Gastrocnemius medialis (tissue), 4 donors: Measurements from ENCODE around the gene SV2C. TPM values are rescaled to one million over a fixed set of nuclear protein-coding genes. Genes with fewer than 3 reads are reported as not detected.
"Not testable (repeated sequence)": the region's sequence is repeated elsewhere in the genome, so short reads cannot be mapped to it uniquely, and the experiment has no call there.

Experiments used
- ATAC-seq, 2 donors: fragments of 150-250 bp; one replicate each; pipeline ENCODE4 v1.9.1; 2016
- DNase-seq, 2 donors: peaks; one replicate each; pipeline ENCODE4 v3.0.0-alpha.2; 2019
- H3K27ac ChIP-seq, 4 donors: fragments of 200-600 bp; sonication (generic); 1 replicate in 1 of 4; 2 replicates in 3 of 4; pipeline ENCODE4 v1.5.1; 2016 to 2018; ENCODE audit warnings: mild to moderate bottlenecking in 2 of 4, moderate library complexity in 1 of 4
- H3K27me3 ChIP-seq, 3 donors: fragments of 200-600 bp; sonication (generic) in 2 of 3; 1 replicate in 1 of 3; 2 replicates in 2 of 3; pipeline versions ENCODE4 v1.5.1 to v1.6.0; 2016 to 2019; ENCODE audit warnings: mild to moderate bottlenecking in 1 of 3, moderate library complexity in 1 of 3
- H3K36me3 ChIP-seq, 2 donors: fragments of 200-600 bp; sonication (generic) in 1 of 2; one replicate each; pipeline ENCODE4 v1.5.1; 2017 to 2018
- H3K4me1 ChIP-seq, 2 donors: fragments of 200-600 bp; sonication (generic) in 1 of 2; one replicate each; pipeline ENCODE4 v1.5.1; 2016 to 2017; ENCODE audit warnings: mild to moderate bottlenecking in 2 of 2
- H3K4me3 ChIP-seq, 4 donors: fragments of 200-600 bp; sonication (generic) in 3 of 4; 1 replicate in 1 of 4; 2 replicates in 3 of 4; pipeline ENCODE4 v1.5.1; 2016 to 2019; ENCODE audit warnings: mild to moderate bottlenecking in 2 of 4
- H3K9me3 ChIP-seq, 3 donors: fragments of 200-600 bp; sonication (generic) in 2 of 3; 1 replicate in 1 of 3; 2 replicates in 2 of 3; pipeline ENCODE4 v1.5.1; 2016 to 2019
- CTCF ChIP-seq, 5 experiments: fragments of 450-650 bp in 3 of 5; fragments of 200-600 bp in 2 of 5; sonication (generic) in 2 of 5; IDR thresholded peaks in 4 of 5; conservative IDR thresholded peaks in 1 of 5; 1 replicate in 4 of 5; 2 replicates in 1 of 5; pipeline ENCODE4 v1.5.1; 2016 to 2019; ENCODE audit warnings: antibody characterized with exemption in 5 of 5, mild to moderate bottlenecking in 3 of 5, moderate library complexity in 3 of 5
- POLR2A ChIP-seq, 2 donors: fragments of 450-650 bp; IDR thresholded peaks; one replicate each; pipeline ENCODE4 v1.6.1; 2017; ENCODE audit warnings: antibody characterized with exemption in 2 of 2, mild to moderate bottlenecking in 2 of 2, moderate library complexity in 2 of 2
- in situ Hi-C, 4 donors: fragments of 200-750 bp; cut with MboI; loops; one replicate each; pipeline versions ENCODE4 v1.15.0 to v1.8.0; 2017; ENCODE audit warnings: low sequenced_read_pairs in 4 of 4
- intact Hi-C: fragments of 100-400 bp; cut with DNase I; formaldehyde crosslinking; loops from one replicate; pipeline ENCODE4 v1.15.1; 2023; ENCODE audit warnings: low total_unique reads
- total RNA-seq, 4 donors: library from RNA; depleted of rRNA; stranded (reverse); fragments of >200 nt; gene quantifications; one replicate each; pipeline versions ENCODE4 v1.1.0 to v1.2.3, GENCODE V29; 2016

SV2C gene
- total RNA-seq, result not detected

GRCh38 chr5:76082772-76083554 lies at the start of gene SV2C:
Gene SV2C (plus strand): TSS chr5:76083383. CDS start chr5:76131751, 48,368 bp downstream.
- TF ChIP-seq POLR2A (IDR thresholded peaks at IDR 0.05) (no peak), CTCF (IDR thresholded peaks at IDR 0.05 in 4 of 5, conservative IDR thresholded peaks at IDR 0.05 in 1 of 5) (no peak)
- H3K27me3 ChIP-seq, result peaks cover 24 to 53% (median 35%) of the 10 kb centered on the region in 3 donors
- peak within 1 kb of the TSS in 2 of 4 donors; percentile 18 to 23 for H3K4me3 ChIP-seq
- H3K4me1 ChIP-seq, result no peaks in the 10 kb centered on the region
- no peak within 1 kb of the TSS for H3K27ac ChIP-seq
- ATAC-seq (no peak), DNase-seq (no peak)
- no peaks in the 10 kb centered on the region for H3K36me3 ChIP-seq
- no peaks in the 10 kb centered on the region for H3K9me3 ChIP-seq
- intact Hi-C loops (no loop called here), in situ Hi-C loops (no loop called here)

- ATAC-seq, intact Hi-C loops, H3K27me3 ChIP-seq, H3K36me3 ChIP-seq, DNase-seq, H3K27ac ChIP-seq, H3K4me3 ChIP-seq, H3K4me1 ChIP-seq, H3K9me3 ChIP-seq, in situ Hi-C loops: not testable (repeated sequence)
These were observed 45.4 kb upstream of the SV2C start for GRCh38 chr5:76037736-76038151.

GRCh38 chr5:76038212-76038611 lies 45.0 kb upstream of the SV2C start:
- H3K4me3 ChIP-seq, result no peak overlapping the region
- DNase-seq (no peak), ATAC-seq (no peak)
- no peak for TF ChIP-seq POLR2A (IDR thresholded peaks at IDR 0.05)
- no peaks in the 10 kb centered on the region for H3K27me3 ChIP-seq
- in situ Hi-C loops (no loop called here), intact Hi-C loops (no loop called here)
- no peaks in the 10 kb centered on the region for H3K9me3 ChIP-seq
- no peak overlapping the region for H3K27ac ChIP-seq
- H3K36me3 ChIP-seq, result no peaks in the 10 kb centered on the region
- H3K4me1 ChIP-seq, result no peaks in the 10 kb centered on the region

- ATAC-seq, result no peak
- DNase-seq, result no peak
- Histone ChIP-seq H3K4me3 (no peak overlapping the region), H3K9me3 (peaks cover 0 to 5% (median 0%) of the 10 kb centered on the region in 3 donors), H3K27me3 (no peaks in the 10 kb centered on the region), H3K36me3 (no peaks in the 10 kb centered on the region), H3K27ac (no peak overlapping the region), H3K4me1 (no peaks in the 10 kb centered on the region)
- in situ Hi-C loops, result no loop called here
- intact Hi-C loops, result no loop called here
- TF ChIP-seq CTCF (IDR thresholded peaks at IDR 0.05 in 4 of 5, conservative IDR thresholded peaks at IDR 0.05 in 1 of 5) (no peak), POLR2A (IDR thresholded peaks at IDR 0.05) (no peak)
These were observed 42.4 kb upstream of the SV2C start for GRCh38 chr5:76040806-76041205.

- H3K36me3 ChIP-seq, result no peaks in the 10 kb centered on the region
- in situ Hi-C loops, result no loop called here
- H3K9me3 ChIP-seq, result peaks cover 0 to 5% (median 0%) of the 10 kb centered on the region in 3 donors
- H3K4me3 ChIP-seq, result no peak overlapping the region
- intact Hi-C loops, result no loop called here
- no peak overlapping the region for H3K27ac ChIP-seq
- TF ChIP-seq POLR2A (IDR thresholded peaks at IDR 0.05), result no peak
- TF ChIP-seq CTCF (IDR thresholded peaks at IDR 0.05 in 4 of 5, conservative IDR thresholded peaks at IDR 0.05 in 1 of 5), result no peak
- DNase-seq, result no peak
- no peaks in the 10 kb centered on the region for H3K27me3 ChIP-seq
- H3K4me1 ChIP-seq, result no peaks in the 10 kb centered on the region
- no peak for ATAC-seq
These were observed 41.3 kb upstream of the SV2C start for GRCh38 chr5:76041863-76042262.
